Lower leg skin (tissue), 3 donors: Measurements from ENCODE around the gene MAST4.

ENCODE experiments used
- POLR2A ChIP-seq, 2 donors: fragments of 450-650 bp; IDR thresholded peaks; one replicate each; pipeline ENCODE4 v1.6.1; 2016 to 2017; ENCODE audit warnings: antibody characterized with exemption in 2 of 2, mild to moderate bottlenecking in 1 of 2, moderate library complexity in 1 of 2
- TF ChIP-seq, protein P1 (sequence below), 3 donors: fragments of 450-650 bp; IDR thresholded peaks; one replicate each; pipeline ENCODE4 v1.5.1; 2016; ENCODE audit warnings: antibody characterized with exemption in 3 of 3, mild to moderate bottlenecking in 3 of 3, moderate library complexity in 2 of 3

DNA sequence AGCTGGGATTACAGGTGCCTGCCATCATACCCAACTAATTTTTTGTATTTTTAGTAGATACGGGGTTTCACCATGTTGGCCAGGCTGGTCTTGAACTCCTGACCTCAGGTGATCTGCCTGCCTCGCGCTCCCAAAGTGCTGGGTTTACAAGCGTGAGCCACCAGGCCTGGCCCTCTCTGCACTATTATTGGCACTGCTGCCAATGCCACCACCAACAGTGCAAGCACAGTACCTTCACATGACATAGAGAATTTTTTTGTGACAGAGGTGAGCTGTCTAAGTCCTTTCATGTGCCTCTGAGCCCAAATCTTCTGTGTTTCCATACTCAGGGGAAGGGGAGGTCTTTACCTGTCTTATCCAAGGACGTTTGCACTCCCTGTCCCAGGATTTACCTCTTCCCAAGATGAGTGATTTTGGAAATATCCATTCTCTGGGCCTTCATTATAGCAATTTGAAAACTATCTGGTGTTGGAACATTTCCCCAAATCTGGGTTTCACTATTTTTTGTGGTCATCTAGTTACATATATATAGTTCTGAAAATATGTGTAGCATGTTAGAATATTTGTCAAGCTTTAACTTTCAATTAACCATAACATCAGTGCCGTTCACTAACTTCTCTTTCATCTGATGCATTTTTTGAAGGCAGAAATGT is 605.8 kb downstream of the MAST4 start:
- no peak for TF ChIP-seq POLR2A (IDR thresholded peaks at IDR 0.05)
- TF ChIP-seq, protein P1, sequence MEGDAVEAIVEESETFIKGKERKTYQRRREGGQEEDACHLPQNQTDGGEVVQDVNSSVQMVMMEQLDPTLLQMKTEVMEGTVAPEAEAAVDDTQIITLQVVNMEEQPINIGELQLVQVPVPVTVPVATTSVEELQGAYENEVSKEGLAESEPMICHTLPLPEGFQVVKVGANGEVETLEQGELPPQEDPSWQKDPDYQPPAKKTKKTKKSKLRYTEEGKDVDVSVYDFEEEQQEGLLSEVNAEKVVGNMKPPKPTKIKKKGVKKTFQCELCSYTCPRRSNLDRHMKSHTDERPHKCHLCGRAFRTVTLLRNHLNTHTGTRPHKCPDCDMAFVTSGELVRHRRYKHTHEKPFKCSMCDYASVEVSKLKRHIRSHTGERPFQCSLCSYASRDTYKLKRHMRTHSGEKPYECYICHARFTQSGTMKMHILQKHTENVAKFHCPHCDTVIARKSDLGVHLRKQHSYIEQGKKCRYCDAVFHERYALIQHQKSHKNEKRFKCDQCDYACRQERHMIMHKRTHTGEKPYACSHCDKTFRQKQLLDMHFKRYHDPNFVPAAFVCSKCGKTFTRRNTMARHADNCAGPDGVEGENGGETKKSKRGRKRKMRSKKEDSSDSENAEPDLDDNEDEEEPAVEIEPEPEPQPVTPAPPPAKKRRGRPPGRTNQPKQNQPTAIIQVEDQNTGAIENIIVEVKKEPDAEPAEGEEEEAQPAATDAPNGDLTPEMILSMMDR (IDR thresholded peaks at IDR 0.05), result no peak
